ENCODE measurements around the gene CAV2. TPM values are rescaled to one million over a fixed set of nuclear protein-coding genes. Genes with fewer than 3 reads are reported as not detected.

Gene CAV2
- total RNA-seq, 6 experiments from 2014 or later, result 157 to 229 (median 186) TPM

DNA sequence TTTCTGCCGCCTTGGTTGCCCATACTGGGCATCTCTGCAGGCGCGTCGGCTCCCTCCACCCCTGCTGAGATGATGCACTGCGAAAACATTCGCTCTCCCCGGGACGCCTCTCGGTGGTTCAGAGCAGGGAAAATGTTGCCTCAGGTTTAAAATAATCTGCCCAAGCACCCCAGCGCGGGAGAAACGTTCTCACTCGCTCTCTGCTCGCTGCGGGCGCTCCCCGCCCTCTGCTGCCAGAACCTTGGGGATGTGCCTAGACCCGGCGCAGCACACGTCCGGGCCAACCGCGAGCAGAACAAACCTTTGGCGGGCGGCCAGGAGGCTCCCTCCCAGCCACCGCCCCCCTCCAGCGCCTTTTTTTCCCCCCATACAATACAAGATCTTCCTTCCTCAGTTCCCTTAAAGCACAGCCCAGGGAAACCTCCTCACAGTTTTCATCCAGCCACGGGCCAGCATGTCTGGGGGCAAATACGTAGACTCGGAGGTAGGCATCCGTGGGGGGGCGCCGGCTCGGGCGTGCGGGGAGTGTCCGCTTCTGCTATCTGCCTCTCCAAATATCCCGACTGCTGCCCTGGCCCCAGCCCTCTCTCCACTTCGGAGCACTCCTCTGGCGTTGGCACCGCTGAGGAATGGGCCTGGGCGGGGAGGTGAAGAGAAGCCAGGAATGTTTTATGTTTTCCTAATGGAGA lies 25.2 kb downstream of the CAV2 start, which contains the start of gene CAV1:
Gene CAV1, plus strand, starts transcription at position 428 of the 689 bp plus-strand sequence. Its CDS starts 27 bp downstream, at position 455.
- Mint-ChIP-seq H3K27me3 (ENCODE audit: insufficient read depth) (peaks cover 10% of the 10 kb centered on the region), H3K9me3 (no peaks in the 10 kb centered on the region), H3K4me1 (ENCODE audit: low read depth) (peaks cover 61% of the 10 kb centered on the region), H3K4me3 (peak within 1 kb of the TSS; percentile 96), H3K27ac (peak within 1 kb of the TSS; percentile 98), H3K36me3 (ENCODE audit: low read depth) (peaks cover 40% of the 10 kb centered on the region)
- peak; percentile 98 for DNase-seq
- TF ChIP-seq, protein P1, sequence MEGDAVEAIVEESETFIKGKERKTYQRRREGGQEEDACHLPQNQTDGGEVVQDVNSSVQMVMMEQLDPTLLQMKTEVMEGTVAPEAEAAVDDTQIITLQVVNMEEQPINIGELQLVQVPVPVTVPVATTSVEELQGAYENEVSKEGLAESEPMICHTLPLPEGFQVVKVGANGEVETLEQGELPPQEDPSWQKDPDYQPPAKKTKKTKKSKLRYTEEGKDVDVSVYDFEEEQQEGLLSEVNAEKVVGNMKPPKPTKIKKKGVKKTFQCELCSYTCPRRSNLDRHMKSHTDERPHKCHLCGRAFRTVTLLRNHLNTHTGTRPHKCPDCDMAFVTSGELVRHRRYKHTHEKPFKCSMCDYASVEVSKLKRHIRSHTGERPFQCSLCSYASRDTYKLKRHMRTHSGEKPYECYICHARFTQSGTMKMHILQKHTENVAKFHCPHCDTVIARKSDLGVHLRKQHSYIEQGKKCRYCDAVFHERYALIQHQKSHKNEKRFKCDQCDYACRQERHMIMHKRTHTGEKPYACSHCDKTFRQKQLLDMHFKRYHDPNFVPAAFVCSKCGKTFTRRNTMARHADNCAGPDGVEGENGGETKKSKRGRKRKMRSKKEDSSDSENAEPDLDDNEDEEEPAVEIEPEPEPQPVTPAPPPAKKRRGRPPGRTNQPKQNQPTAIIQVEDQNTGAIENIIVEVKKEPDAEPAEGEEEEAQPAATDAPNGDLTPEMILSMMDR (IDR thresholded peaks at IDR 0.05), result peak; percentile 63

DNA sequence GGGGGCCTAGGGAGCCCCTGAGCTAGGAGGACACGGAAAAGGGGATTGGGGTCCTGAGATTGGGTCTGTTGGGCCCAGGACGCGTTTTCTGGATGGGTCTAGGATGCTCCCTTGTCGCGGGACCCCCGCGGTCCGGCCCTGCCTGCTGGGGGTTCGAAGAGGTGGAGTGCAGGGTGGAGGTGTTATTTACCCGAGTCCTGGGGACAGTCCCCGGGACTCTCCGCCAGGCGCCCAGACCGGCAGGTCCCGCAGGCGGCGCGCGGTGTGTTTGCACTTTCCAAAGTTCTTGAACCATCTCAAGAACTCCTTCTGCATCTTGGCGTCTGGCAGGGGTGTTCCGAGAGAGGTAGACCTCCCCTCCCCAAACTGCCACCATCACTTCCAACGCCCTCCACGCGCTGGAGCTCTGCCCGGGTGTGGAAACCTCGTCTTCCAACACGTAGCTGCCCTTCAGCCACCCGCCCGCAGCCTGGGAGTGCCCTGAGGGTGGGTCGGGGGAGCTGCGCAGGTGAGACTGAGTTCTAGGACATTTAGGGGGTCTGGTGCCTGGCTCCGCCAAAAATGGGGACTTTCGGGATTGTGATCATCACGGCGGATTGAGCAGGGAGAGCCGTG lies 25.9 kb downstream of the CAV2 start:
- peaks cover 10% of the 10 kb centered on the region for H3K27me3 Mint-ChIP-seq (ENCODE audit: insufficient read depth)
- peak overlapping the region; percentile 96 for H3K4me3 Mint-ChIP-seq
- peak overlapping the region; percentile 98 for H3K27ac Mint-ChIP-seq
- H3K36me3 Mint-ChIP-seq (ENCODE audit: low read depth), result peaks cover 47% of the 10 kb centered on the region
- H3K4me1 Mint-ChIP-seq (ENCODE audit: low read depth), result peaks cover 63% of the 10 kb centered on the region
- TF ChIP-seq, protein P1 (IDR thresholded peaks at IDR 0.05), result no peak
- DNase-seq, result no peak
- no peaks in the 10 kb centered on the region for H3K9me3 Mint-ChIP-seq

DNA sequence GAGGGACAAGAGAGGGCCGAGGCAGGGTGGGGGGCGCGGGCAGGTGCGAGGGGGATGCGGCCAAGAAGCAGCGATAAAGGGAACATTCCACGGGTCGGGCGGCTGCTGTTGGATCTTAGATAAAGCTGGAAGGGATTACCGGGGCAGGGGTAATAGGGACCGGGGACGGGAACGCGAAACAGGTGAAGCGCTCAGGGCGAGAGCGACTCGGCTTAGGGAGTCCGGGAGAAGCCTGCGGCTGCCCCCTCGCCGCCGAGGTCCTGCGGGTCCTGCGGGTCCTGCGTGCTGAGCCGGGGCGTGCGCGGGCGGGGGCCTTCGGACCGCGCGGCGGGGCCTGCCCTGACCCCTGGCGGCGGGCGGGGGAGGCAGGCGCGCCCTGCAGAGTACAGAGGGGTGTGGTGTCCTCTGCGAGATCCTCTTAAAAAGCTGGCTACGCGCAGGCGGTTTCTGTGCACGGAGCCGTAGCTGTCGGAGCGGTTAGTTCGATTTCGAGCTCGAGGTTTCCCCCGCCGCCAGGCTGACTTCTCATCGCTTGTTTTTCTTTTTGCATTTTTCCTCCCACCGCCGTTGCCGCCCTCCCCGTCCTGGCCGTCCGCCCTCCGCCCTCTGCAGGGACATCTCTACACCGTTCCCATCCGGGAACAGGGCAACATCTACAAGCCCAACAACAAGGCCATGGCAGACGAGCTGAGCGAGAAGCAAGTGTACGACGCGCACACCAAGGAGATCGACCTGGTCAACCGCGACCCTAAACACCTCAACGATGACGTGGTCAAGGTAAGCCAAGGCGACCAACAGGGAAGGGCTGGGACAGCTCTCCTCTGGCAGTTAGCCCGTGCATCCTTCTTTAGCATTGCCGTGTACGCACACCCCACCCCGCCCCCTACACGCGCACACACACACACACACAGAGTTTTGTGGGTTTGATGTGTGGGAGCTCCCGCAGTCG lies 26.6 kb downstream of the CAV2 start:
- peak overlapping the region; percentile 98 for H3K27ac Mint-ChIP-seq
- TF ChIP-seq, protein P1 (IDR thresholded peaks at IDR 0.05), result peak; percentile 92
- H3K4me1 Mint-ChIP-seq (ENCODE audit: low read depth), result peaks cover 66% of the 10 kb centered on the region
- H3K27me3 Mint-ChIP-seq (ENCODE audit: insufficient read depth), result peaks cover 10% of the 10 kb centered on the region
- H3K36me3 Mint-ChIP-seq (ENCODE audit: low read depth), result peaks cover 55% of the 10 kb centered on the region
- H3K9me3 Mint-ChIP-seq, result no peaks in the 10 kb centered on the region
- DNase-seq, result peak; percentile 90
- H3K4me3 Mint-ChIP-seq, result peak overlapping the region; percentile 96

DNA sequence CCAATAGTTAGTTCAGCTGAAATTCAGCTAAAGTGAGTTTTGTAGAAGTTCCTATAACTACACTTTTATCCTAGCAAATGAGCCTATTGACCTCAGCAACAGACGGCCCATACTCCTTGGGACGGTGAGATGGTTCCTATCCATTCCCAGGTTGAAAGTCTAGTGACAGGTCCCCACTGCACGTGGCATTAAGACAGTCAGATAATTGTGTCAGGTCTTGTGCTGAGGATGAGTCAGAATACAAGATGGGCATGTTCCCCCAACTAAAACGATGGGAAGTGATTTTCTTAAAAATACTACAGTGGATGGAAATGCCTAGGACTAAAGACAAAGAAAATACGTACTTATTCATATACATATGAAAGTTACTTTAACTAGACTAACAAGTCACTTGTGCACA lies 27.4 kb downstream of the CAV2 start:
- no peak for DNase-seq
- H3K27me3 Mint-ChIP-seq (ENCODE audit: insufficient read depth), result peaks cover 10% of the 10 kb centered on the region
- peak overlapping the region; percentile 96 for H3K4me3 Mint-ChIP-seq
- H3K4me1 Mint-ChIP-seq (ENCODE audit: low read depth), result peaks cover 66% of the 10 kb centered on the region
- TF ChIP-seq, protein P1 (IDR thresholded peaks at IDR 0.05), result no peak
- H3K27ac Mint-ChIP-seq, result peak overlapping the region; percentile 98
- H3K36me3 Mint-ChIP-seq (ENCODE audit: low read depth), result peaks cover 62% of the 10 kb centered on the region
- H3K9me3 Mint-ChIP-seq, result no peaks in the 10 kb centered on the region

DNA sequence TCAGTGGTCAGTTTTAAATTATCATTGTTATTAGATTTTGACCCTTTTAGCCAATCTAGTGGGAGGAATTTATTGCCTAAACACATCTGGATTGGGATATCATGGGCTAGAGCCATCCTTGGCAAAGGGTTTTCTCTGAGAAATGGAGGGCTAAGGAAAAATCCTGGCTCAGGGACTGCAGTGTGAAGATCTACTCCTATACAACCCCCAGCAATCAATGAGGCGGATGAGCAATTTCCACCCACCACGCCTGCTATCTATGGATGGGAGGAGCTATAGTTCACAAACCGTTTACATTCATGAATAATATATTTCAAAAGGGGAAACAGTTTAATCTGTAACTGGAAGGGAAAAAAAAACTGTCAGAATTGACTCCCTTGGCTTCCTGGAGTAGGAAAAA lies 28.0 kb downstream of the CAV2 start:
- H3K27ac Mint-ChIP-seq, result peak overlapping the region; percentile 98
- H3K4me3 Mint-ChIP-seq, result peak overlapping the region; percentile 96
- H3K36me3 Mint-ChIP-seq (ENCODE audit: low read depth), result peaks cover 68% of the 10 kb centered on the region
- peaks cover 10% of the 10 kb centered on the region for H3K27me3 Mint-ChIP-seq (ENCODE audit: insufficient read depth)
- TF ChIP-seq, protein P1 (IDR thresholded peaks at IDR 0.05), result no peak
- H3K4me1 Mint-ChIP-seq (ENCODE audit: low read depth), result peaks cover 66% of the 10 kb centered on the region
- no peaks in the 10 kb centered on the region for H3K9me3 Mint-ChIP-seq
- no peak for DNase-seq

Measured in HFFc6 (cell line).